Measurements from ENCODE around the gene SYCE1.
"Not testable (repeated sequence)": the region's sequence is repeated elsewhere in the genome, so short reads cannot be mapped to it uniquely, and the experiment has no call there.

Gene SYCE1, protein sequence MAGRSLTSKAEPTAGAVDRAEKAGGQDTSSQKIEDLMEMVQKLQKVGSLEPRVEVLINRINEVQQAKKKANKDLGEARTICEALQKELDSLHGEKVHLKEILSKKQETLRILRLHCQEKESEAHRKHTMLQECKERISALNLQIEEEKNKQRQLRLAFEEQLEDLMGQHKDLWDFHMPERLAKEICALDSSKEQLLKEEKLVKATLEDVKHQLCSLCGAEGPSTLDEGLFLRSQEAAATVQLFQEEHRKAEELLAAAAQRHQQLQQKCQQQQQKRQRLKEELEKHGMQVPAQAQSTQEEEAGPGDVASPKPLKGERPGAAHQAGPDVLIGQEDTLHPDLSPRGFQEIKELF

DNA sequence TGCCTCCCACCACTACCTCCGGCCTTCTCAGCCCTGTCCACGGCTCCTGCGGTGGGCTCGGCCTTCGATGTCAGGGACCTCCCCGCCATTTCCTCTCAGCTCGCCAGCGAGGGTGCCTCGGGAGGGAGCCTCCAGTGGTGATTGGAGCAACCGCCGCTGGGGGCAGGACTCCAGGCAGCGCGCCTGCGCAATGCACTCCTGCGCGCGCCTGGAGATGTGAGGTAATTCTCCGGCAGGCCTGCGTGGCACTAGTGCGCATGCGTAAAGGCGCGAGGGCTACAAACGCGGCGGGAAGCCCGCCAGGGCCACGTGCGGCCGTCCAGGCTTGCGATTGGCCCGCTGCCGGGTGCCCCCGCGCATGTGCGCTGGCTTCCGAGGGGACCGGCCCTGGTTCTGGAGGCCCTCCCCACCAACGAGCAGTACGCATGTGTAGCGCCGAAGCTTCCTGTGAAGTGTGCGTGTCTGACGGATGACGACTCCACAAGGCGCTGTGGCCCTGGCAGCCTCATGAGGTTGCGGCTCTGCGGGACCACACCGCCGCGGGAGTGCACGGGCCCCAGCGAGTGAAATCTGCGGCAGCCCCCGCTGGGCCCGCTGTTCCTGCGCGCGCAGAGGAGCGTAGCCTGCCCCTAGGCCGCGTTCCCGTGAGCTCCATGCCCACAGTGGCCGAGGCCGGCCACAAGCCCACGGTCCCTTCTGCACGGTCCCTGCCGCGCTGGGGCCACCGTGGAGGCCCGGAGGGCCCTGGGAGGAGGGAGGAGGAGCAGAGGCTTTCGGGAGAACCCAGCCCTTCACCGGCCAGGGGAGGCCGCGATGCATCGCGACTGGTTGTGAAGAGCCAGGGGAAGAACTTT is at the start of gene SYCE1:
SYCE1 (minus strand) TSS at position 143 of the 854 bp plus-strand sequence; CDS start at position 89, 54 bp downstream.
- DNase-seq (ENCODE audit: low spot score) = no peak

DNA sequence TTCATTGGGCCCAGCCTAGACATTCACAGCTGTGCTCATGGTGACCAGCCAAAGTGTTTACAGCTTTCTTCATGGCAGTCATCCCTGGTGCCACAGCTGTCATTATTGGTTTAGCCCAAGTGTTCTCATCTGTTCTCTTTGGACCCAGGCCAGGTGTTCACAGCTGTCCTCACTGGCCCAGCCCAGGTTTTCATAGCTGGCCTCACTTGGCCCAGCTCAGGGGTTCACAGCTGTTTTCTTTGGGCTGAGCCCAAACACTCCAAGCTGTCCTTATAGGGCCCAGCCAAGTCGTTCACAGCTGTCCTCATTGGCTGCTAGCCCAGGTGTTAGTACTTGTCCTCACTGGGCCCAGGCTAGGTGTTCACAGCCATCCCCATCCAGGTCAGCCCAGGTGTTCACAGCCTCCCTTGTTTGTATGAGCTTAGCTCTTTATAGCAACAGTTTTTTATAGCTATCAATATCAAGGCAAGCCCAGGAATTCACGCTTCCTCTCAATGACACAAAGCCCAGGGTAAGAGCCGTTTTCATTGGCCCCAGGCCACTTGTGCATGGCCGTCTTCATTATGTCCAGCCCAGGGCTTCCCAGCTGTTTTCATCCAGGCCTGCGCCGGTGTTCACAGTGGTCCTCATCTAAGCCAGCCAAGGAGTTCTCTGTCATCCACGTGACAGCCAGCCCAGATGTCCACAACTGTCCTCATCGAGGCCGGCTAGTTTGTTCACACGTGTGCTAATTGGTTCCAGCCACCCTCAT is 49.6 kb upstream of the SYCE1 start:
- peak; percentile 20 for DNase-seq (ENCODE audit: low spot score)

DNA sequence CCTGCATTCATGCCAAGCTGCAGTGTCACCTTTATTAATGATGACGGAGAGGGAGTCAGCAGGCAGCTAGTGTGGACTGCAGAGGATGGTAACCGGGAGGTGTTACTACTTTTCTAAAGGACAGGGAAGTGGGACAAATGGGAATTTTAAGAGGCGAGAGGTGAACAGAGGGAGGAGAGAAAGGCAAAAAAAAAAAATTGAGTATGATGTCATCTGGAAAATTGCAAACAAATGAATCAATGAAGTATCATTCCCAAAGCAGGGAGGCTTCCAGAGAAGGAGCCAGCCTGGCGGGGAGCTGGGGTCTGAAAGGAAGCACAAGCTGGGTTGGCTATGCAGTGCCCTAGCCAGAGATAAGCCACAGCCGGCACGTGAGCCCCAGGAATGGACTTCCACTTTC is 48.3 kb upstream of the SYCE1 start:
- DNase-seq (ENCODE audit: low spot score) = no peak

DNA sequence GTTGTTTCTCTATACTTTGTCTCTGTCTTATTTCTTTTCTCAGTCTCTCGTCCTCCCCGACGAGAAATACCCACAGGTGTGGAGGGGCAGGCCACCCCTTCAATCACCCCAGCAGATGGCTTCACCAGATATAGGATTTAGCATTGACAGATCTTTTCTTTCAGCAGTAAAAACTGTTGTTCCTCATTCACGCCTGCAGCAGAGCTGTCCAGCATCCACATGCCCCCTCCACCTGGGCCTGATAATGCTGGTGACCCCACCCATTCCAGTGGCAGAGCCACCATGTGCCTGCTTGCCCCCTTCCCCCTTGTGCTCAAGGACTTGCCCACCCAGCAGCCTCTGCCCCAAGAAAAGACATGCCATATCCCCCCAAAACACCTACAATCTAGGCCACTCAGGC is 45.7 kb upstream of the SYCE1 start:
- no peak for DNase-seq (ENCODE audit: low spot score)

DNA sequence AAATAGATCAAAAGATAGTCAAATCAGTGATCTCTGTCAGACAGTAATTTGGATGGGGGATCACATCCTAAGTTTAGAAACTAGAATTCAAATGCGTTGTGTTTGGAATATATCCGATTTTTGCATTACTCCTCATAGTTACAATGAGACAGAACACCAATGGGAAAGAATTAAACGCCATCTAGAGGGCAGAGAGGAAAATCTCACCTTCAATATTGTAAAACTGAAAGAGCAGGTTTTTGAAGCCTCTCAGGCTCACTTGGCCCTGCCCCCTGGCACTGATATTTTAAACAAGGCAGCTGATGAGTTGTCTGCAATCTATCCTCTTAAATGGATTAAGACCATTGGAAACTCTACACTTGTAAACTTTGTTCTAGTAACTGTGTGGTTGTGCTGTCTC is 43.5 kb upstream of the SYCE1 start:
- DNase-seq (ENCODE audit: low spot score) = no peak

DNA sequence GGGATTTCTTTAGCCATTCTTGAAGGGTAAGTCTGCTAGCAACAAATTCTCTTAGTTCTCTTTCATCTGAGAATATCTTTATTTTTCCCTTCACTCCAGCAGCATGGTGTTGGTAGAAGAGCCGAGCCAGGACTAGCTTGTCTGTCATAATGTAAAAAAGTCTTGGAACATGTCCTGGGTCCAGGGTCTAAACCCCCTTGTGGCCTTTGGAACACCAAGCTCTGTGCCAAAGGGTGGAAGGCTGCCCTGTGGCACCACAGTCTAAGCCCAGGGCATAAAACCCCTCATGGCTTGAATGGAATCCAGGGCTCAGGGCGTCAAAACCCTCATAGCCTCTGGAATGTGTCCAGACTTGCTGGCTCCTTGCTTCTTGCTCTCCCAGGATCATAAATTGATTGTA is 38.1 kb upstream of the SYCE1 start:
- not testable (repeated sequence) for DNase-seq (ENCODE audit: low spot score)

DNA sequence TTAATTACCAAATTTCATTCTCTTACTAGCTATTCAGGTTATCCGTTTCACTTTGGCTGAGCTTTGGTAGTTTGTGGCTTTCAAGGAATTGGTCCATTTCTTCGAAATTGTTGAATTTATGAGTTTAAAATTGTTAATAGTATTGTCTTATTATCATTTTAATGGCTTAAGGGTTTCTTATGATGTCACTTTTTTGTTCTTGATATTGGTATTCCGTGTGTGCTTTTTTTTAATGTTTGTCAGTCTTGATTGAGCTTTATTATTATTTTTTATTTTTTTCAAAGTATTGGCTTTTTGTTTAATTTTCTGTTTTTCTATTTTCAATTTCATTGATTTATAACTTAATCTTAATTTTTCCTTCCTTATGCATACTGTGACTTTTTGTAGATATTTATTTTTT is 35.3 kb upstream of the SYCE1 start:
- DNase-seq (ENCODE audit: low spot score) = no peak

DNA sequence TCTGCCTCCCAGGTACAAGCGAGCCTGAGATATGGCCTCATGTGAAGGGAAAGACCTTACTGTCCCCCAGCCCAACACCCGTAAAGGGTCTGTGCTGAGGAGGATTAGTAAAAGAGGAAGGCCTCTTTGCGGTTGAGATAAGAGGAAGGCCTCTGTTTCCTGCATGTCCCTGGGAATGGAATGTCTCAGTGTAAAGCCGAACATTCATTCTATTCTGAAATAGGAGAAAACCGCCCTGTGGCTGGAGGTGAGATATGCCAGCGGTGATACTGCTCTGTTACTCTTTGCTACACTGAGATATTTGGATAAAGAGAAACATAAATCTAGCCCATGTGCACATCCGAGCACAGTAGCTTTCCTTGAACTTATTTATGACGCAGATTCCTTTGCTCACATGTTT is 34.5 kb upstream of the SYCE1 start:
- DNase-seq (ENCODE audit: low spot score) = not testable (repeated sequence)

DNA sequence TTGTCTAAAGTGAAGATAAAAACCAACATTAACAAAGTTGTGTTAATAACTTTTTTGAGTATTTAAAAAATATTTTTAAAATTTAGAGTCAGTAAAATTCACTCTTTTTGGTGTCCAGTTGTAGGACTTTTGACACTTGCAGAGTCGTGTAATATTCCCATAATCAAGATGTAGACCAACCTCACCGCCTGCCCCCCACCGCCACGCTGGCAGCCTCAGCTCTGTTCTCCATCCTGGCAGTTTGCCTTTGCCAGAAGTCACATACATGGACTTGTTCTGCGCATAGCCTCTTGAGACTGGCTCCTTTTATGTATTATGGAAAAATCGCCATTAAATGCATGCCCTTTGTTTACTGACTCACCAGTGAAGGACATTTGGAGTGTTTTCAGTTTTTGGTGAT is 27.3 kb upstream of the SYCE1 start:
- DNase-seq (ENCODE audit: low spot score) = no peak

DNA sequence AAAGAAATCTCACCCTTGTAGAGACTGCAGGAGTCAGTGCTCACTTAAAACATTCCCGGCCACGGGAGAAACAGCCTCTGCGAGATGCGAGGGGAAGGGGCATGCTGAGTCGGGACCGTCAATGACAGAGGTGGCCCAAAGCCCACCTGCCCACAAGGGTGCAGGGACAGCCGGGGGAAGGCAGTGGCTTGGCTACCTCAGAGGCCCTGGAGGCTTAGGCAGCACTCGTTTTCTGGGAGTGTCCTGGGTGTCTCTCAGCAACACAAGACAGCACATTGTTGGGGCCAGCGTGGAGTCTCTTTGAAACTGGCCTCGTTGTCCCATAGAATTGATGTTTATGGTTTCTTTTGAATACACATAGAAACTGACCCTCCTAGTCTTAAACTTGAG is 25.6 kb upstream of the SYCE1 start:
- DNase-seq (ENCODE audit: low spot score) = no peak

DNA sequence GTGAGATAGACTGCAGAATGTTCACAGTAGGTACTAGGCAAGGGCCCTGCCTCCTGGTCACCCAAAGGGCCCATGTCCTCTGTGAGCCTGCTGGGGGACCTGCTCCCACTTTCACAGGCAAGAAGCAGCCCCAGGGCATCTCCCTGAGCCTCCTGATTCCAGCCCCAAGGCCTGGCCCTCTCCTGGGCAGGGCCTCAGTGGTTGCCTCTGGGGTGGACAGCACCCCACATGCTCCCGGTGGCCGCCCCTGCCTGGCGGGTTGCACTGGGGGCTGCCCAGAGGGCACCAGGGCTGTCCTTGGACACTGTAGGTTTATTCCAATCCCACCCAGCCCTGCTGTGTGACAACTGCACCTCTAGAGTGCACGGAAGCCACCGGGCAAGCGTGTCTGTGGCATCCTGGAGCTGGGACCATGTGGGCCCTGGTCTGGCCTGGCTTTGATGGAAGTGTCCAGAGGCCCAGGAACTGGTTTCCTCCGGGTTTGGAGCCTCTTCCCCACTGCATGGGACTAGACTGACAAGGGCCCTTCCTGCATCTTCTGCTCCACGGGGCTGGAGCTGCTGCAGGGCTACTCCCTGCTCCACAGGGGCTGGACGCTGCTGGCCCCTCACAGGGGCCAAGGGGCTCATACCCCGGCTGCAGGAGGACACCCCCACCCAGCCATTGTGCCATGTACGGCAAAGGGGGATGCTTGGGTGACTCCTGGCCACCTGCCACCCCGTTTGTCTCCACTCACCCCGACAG is 25.0 kb upstream of the SYCE1 start:
- no peak for DNase-seq (ENCODE audit: low spot score)

DNA sequence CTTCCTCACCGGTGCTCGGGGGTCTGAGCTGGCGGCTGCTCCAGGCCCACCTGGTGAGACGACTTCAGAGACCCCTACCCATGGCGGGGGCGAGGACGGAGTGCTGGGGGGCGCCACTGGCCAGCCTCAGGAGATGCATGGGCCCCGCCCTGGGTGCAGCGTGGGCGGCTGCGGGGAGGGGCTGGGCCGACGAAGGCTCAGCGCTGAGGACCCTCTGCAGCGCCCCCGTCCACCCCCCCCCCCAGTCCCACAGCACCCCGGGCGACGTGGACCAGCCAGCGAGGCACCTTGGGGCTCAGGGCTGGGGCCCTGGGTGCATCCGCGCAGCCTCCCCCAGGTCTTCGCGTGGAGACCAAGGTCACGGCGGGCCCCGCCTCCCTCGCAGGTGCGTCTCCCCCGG is 11.7 kb upstream of the SYCE1 start:
- not testable (repeated sequence) for DNase-seq (ENCODE audit: low spot score)

DNA sequence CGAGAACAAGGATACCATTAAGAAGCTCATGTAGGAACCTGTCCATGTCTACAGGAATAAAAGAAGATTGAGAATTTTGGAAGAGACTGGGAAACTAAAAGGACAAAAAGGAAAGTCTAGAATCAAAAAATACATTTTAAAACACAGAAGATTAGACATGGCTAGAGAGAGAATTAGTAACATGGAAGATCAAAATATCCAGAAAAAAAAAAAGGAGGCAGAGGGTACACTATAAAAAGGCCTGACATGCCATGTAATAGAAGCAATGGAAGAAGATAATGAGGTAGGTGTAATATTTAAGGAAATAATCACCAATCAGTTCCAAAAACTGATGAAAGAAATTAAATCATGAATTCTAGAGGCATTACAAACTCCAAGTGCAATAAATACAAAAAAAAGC is 8.1 kb upstream of the SYCE1 start:
- DNase-seq (ENCODE audit: low spot score) = not testable (repeated sequence)

DNA sequence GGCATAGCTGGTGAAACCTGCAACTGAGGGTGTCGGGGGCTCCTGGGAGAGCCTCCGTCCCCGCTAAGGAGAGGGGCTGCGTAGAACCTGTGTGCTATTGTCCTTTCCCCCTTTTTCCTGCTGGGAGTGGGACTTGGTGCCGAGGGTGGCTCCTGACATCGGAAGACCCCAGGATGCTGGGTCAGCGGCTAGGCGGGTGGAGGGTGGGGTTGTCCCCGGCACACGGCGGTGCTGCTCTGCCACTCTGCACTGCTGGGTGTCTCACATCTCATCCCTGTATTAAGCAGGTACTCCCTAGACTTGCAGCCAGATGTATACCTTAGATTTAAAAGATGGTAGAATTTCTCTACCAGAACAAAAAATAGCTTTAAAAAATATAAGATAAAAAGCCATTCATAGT is 6.7 kb upstream of the SYCE1 start:
- DNase-seq (ENCODE audit: low spot score) = not testable (repeated sequence)

DNA sequence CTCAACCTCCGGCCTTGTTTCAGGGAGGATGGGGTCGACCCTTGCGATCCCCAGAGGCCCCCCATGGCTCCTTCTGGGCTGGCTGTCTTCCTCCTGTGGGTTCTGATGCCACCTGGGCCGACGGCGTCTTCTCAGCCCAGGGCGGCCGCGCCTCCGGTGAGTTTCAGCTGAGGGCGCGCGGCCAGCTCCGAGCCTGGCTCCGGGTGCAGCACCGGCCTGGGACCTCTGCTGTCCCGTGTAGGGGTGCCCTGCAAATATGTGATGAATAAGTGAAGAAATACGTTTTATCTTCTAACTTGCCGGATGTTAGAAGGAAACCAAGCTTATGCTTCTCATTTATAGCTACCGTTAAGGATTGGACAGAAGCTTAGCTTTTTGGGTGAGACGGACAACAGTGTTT is 4.4 kb upstream of the SYCE1 start:
- DNase-seq (ENCODE audit: low spot score) = not testable (repeated sequence)

DNA sequence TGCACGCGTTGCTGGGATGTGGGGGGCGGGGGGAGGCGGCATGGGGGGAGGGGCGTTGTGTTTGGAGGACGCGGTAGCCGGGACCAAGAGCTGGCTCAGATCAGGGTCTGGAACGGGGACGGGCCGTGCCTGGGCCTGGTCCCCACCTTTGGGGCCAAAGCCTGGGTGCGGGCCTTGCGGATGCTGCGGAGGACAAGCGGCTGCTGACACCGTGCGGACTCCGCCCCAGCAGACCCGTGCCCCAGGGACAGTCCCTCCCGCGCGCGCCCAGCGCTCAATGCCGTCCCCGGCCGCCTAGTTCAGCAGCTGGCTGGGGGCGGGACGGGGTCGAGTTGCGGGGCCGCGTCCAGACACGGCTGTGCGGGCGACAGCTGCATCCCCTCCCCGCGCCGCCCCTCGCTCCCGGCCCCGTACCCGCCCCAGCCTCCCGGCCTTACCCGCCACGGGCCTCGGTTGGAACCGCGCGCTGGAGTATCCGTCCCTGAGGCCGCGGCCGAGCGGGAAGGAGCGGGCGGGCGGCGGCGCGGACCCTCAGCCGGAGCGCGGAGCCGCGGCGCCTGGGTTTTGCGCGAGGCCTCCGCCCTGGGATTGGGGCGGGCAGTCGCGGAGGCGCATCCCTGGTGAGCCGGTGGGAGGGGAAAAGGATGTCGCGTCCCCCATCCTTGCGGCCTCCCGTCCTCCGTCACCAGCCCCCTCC is 3.6 kb upstream of the SYCE1 start:
- not testable (repeated sequence) for DNase-seq (ENCODE audit: low spot score)

DNA sequence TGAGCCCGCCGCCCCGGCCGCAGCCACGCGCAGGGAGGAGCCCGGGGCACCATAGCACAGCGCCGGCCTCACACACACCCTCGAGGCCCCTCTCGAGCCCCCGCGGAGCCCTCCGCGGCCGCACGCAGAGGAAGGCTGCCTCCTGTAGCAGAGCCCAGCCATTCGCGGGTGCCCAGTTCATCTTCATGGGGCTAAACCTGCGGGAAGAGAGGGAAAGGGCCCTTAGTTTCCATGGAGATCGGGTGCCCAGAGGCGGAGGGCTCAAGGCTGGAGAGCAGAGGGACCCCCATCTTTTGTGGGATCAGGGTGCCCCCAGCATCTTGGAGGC is 2.9 kb upstream of the SYCE1 start:
- no peak for DNase-seq (ENCODE audit: low spot score)

DNA sequence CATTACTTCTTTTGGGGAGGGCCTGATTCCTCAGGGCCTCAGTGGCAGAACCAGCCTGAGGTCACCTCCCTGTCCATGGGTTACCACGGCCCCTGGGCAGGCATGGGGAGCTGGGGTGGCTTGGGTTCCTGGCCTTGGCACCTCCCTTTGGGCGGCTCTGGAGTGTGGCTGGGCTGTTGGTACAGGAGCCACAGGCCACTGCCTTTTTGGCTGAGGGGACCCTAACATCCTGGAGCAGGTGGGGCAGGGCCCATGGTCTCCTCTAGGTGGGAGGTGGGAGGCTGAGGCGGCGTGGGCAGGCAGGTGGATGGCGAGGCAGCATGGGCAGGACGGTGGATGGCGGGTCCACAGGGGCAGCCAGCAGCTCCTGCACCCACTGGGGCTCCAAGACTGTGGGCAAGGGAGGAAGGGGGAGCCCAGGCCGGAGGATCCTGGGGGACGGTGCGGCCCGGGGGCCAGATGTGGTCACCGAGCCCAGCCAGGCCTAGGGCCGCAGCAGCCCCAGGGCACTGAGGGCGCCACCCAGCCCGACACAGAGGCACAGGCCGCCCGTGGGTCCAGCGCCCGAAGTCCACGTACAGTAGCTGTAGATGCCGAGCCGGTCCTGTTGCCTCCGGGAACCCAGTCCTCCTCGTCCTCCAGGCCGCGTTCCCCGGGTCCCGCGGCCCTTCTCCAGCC is 2.4 kb upstream of the SYCE1 start:
- no peak for DNase-seq (ENCODE audit: low spot score)

DNA sequence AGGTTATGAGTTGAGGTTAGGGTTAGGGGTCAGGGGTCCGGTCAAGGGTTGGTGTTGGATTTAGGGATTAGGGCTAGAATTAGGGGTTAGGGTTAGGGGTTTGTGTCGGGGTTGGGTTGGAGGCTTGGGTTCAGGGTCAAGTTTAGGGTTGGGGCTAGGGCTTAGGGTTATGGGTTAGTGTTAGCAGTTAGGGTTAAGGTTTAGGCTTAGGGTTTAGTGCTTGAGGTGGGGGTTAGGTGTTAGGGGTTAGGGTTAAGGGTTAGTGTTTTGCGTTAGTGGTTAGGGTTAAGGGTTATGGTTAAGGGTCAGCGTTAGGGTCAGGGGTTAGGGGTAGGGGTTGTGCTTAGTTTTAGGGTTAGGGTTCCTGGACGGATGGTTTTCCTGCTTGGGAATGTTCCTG is 1.7 kb upstream of the SYCE1 start:
- DNase-seq (ENCODE audit: low spot score) = no peak

DNA sequence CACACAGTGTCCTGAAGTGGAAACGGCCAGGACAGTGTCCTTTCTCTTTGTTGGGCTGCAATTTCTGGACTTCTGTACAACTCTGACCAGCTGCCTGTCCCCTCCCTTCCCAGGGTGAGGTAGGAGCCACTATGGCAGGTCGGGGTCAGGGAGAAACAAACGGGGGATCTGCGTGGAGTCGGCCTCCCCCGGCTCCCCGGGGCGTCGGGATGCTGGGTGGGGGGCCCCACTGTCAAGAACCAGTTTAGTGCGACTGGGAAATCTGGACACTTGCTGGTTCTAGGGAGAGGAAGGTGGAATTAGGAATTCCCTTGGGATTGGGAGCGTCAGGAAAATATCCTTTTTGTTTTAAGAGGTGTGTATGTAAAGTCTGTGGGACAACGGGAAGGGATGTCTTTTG is 567 bp downstream of the SYCE1 start:
- DNase-seq (ENCODE audit: low spot score) = no peak

DNA sequence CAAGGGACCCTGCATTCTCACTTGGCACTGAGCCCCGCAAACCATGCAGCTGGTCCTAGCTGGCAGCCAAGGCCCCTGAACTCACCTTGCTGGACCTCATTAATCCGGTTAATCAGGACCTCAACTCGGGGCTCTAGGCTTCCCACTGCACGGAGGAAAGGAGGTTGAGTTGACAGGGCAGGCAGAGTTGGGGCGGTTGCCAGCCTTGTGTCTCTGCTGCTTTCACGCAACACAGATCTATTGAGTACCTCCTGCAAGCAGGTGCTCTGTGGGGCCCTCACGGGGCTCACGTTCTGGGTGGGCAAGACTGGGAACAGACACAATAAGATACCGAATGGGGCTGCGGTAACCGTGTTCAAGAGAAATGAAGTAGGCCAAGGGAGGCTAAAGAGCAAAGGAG is 6.2 kb downstream of the SYCE1 start:
- no peak for DNase-seq (ENCODE audit: low spot score)
